HG02973 (cell line): ENCODE results near the gene NME2.
"Not testable (repeated sequence)": the region's sequence is repeated elsewhere in the genome, so short reads cannot be mapped to it uniquely, and the experiment has no call there.

ENCODE experiments used
- ATAC-seq: cut with Tn5 transposase; IDR thresholded peaks from one replicate; pipeline ENCODE4 v1.9.1; 2021; ENCODE audit warnings: moderate library complexity; ENCODE audit not compliant: unreplicated experiment

Gene NME2

GRCh38 chr17:51152766-51153209, 13.4 kb upstream of the NME2 start:
- no peak for ATAC-seq

GRCh38 chr17:51153210-51154072, 12.8 kb upstream of the NME2 start, which contains the start of gene NME1:
Gene NME1, plus strand, starts transcription at chr17:51153559. Its CDS starts 2,096 bp downstream, at chr17:51155655.
- ATAC-seq = peak; percentile 86

GRCh38 chr17:51154176-51154575, 12.0 kb upstream of the NME2 start:
- no peak for ATAC-seq

DNA sequence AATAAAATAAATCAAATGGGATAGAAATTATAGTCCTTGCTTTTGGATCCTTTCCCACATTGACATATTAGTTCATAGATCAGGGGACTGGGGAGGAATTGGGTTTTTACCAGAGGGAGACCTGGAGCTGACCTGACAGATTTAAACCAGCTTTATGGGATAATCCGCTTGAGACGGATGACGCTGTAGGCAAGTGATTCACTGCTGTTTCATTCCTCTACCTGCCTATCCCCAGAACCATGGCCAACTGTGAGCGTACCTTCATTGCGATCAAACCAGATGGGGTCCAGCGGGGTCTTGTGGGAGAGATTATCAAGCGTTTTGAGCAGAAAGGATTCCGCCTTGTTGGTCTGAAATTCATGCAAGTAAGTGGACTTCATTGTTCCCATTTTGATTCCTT, 10.8 kb upstream of the NME2 start:
- ATAC-seq = no peak

- ATAC-seq = no peak
Measured at GRCh38 chr17:51159604-51160003, 6.6 kb upstream of the NME2 start.

- no peak for ATAC-seq
Measured at GRCh38 chr17:51161541-51161940, 4.7 kb upstream of the NME2 start.

DNA sequence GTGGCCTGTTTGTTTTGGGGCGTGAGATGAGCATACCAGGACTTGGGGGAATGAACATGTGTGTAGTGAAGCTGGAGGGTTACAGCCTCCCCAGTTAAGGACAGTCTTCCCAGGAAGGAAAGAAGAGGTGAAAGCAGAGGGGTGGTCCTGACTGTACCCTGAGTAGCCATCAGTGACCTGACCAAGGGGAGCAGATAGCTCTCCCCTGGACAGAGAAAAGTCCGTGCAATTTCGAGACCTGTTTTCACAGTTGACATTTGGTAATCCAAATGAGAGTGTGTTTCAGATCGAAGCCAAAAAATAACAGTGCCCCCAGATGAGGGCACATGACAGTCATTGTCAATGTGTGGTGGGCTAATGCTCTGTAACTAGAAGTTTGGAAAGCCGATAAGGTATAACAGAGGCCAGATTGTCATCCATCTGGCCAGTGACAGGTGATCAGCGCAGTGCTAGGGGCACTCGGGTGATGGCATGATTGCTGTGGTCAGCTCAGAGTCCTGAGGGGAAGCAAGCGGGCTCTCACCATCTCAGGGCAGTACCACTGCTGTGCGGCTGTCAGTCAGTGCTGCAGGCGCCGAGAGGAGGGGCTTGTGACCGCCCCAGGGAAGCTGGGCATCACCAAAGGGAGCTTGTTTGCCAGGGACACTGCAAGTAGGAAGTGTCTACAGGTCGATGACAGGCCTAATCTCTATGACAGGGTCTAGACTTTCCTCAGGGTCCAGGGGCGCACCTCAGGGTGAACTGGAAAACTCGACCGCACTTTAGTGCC, 1.1 kb upstream of the NME2 start:
- ATAC-seq = no peak

DNA sequence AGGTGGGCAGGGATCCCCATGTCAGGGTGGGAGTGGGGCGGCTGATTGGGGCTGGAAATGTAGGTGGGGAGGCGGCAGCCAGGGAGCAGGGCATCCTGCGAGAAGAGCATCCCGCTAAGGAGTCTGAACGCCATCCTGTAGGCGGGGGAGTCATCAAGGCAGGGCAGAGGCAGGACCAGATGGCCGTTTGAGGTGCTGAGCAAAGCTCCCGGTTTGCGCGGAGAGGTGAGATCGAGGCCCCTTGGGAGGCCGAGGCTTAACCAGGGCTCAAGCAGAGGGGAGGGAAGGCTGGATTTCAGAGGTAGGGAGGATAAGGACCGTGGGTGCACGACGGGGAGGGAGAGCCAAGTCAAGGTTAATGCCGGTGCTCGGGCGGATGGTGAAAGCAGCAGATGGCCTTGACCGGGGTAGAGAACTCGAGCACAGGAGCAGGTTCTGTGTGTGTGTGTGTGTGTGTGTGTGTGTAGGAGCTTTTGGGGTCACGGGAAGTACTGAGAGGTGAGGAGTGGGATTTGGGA, 472 bp upstream of the NME2 start:
- peak; percentile 12 for ATAC-seq

- peak; percentile 41 for ATAC-seq
Measured at GRCh38 chr17:51166987-51167931, 1.0 kb downstream of the NME2 start.

DNA sequence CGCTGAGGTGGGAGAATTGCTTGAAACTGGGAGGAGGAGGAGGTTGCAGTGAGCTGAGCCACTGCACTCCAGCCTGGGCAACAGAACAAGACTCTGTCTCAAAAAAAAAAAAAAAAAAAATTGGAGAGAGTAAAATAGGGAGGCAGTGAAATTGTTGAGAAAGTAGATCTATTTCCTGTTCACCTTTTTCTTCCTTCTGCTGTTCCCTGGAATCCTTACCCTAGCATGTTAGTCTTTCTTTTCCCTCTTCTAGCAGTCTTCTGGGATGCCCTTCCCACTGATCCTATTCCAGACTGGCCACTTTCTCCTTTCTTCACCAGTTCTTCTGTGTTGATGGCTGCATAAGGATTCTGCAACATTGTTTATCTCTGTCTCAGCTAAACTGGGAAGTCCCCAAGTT, 3.1 kb downstream of the NME2 start:
- no peak for ATAC-seq

DNA sequence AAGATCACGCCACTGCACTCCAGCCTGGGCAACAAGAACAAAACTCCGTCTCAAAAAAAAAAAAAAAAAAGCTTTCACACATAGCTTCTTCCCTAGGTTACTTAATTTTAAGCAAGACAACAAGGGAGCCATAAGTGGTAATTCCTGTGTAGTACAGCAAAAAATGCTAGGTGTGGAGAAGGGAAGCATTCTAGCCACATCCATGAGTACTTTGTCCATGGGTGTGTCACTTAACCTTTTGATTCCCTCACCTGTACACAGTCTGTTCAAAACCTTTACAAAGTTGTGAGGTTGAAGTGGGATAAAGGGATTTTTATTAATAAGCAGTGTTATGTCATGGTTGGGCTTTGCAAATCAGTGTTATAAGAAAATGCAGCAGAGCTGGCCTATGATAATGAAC, 4.5 kb downstream of the NME2 start:
- no peak for ATAC-seq

- ATAC-seq = not testable (repeated sequence)
Measured at GRCh38 chr17:51172030-51172429, 5.8 kb downstream of the NME2 start.

- no peak for ATAC-seq
Measured at GRCh38 chr17:51180486-51180885, 14.3 kb downstream of the NME2 start.

- ATAC-seq = no peak
Measured at GRCh38 chr17:51184124-51184523, 17.9 kb downstream of the NME2 start.

DNA sequence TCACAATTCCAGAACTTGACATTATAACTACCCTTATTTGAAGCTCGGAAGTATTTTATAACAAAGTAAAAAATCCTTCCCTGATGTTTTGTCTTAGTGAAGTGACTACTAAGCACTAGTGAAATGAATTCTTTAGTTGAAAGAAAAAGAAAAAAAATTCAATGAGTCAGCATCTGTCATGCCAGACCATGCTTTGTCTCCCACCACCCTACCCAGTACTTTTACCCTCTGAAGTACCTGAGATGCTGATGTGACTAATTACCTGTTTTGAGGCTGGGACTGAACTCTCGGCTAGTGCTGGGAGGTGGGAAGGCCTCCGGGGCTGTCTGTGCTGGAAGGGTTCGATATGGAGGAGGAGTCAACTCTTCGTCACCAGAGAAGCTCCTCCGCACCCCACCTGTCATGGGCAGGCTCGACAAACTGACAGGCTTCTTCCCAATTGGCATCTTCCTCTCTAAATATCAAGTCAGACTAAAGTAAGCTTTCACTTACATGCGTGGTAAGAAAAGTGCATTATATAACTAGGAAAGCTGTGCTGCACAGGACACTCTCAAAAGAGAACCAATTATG, 19.6 kb downstream of the NME2 start:
- ATAC-seq = no peak

DNA sequence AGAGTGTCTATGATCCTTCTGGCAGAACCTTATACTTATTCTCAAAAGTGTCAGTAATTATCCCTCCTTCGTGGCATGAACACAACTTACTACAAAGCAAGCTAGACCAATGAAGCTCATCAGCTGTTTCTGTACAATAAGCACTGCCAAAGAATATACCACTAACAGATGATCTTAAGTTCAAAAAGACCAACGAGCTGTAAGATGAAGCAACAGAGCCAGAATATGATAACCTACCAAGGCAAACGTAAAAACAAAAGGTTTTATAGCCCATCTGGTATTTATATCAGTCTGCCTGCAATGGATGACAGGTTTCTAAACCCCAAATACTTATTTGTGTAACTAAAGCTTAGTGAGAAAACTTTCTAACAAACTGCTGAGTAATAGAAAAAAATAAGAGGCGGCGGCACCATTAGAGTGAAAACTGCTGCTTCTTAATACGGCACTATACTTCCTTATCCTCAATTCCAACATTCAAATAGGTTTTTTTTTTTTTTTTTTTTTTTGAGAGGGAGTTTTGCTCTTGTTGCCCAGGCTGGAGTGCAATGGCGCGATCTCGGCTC, 22.1 kb downstream of the NME2 start:
- no peak for ATAC-seq

GRCh38 chr17:51189162-51189561, 23.0 kb downstream of the NME2 start:
- no peak for ATAC-seq

- ATAC-seq = no peak
Measured at GRCh38 chr17:51189628-51190027, 23.4 kb downstream of the NME2 start.

DNA sequence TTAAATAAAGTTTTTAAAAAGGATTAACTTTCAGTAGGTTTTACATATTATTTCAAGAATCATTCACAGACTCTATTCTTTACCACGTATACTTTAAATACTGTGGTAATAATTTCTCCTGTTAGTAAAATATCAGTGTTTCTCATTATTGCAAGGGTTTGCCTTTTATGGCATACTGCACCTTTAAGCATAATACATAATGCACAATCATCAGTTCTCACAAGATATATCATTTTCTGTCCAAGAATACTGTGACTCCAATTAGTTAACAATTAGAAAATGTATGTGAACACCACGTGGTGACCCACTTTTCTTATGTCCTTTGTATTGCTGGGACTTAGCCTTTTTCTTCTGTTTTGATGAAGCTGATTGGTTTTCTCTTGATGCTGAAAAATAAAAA, 25.7 kb downstream of the NME2 start:
- no peak for ATAC-seq

GRCh38 chr17:51197754-51198153, 31.5 kb downstream of the NME2 start:
- no peak for ATAC-seq
